22Rv1 (cell line): ENCODE results near the gene FUCA1.

Source experiments
- ZFX ChIP-seq: fragments of 450-650 bp; IDR thresholded peaks from 2 replicates; pipeline ENCODE4 v1.6.1; 2017; ENCODE audit warnings: antibody characterized with exemption, borderline replicate concordance
- TF ChIP-seq, protein P1 (sequence below): fragments of 450-650 bp; IDR thresholded peaks from 2 replicates; pipeline ENCODE4 v1.5.1; 2017; ENCODE audit warnings: mild to moderate bottlenecking

- TF ChIP-seq, protein P1, sequence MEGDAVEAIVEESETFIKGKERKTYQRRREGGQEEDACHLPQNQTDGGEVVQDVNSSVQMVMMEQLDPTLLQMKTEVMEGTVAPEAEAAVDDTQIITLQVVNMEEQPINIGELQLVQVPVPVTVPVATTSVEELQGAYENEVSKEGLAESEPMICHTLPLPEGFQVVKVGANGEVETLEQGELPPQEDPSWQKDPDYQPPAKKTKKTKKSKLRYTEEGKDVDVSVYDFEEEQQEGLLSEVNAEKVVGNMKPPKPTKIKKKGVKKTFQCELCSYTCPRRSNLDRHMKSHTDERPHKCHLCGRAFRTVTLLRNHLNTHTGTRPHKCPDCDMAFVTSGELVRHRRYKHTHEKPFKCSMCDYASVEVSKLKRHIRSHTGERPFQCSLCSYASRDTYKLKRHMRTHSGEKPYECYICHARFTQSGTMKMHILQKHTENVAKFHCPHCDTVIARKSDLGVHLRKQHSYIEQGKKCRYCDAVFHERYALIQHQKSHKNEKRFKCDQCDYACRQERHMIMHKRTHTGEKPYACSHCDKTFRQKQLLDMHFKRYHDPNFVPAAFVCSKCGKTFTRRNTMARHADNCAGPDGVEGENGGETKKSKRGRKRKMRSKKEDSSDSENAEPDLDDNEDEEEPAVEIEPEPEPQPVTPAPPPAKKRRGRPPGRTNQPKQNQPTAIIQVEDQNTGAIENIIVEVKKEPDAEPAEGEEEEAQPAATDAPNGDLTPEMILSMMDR = no peak
- TF ChIP-seq ZFX = no peak
These were observed 69.4 kb downstream of the FUCA1 start for GRCh38 chr1:23798662-23799142.
